OCI-LY7 (cell line): ENCODE measurements around the gene RPLP2. TPM values are rescaled to one million over a fixed set of nuclear protein-coding genes. Genes with fewer than 3 reads are reported as not detected.

Experiments
- BruUV-seq: library from RNA; stranded (reverse); fragments of 400-500 nt; replicated peaks from 2 replicates; lab custom pipeline; 2021; lab: Mats Ljungman, UMichigan
- CTCF ChIA-PET: fragments of 300-600 bp; sonication (Branson Sonifier 250); formaldehyde crosslinking; loops from one replicate; lab custom pipeline; 2022; ENCODE audit warnings: antibody characterized with exemption; ENCODE audit not compliant: unreplicated experiment; lab: Charles Lee
- POLR2A ChIA-PET: fragments of 300-600 bp; sonication (Branson Sonifier 250); formaldehyde crosslinking; loops from one replicate; lab custom pipeline; 2022; ENCODE audit warnings: antibody characterized with exemption; lab: Charles Lee
- DNase-seq: peaks from one replicate; pipeline ENCODE4 v3.0.0-alpha.2; 2015; ENCODE audit warnings: low spot score
- H2AFZ ChIP-seq: fragments of 200-600 bp; sonication (generic), shearing (Covaris generic); 2 replicates; pipeline ENCODE4 v1.6.1; 2014; ENCODE audit warnings: mild to moderate bottlenecking, antibody characterized with exemption, low read length, moderate library complexity
- H3K27ac ChIP-seq: fragments of 200-600 bp; sonication (generic); 2 replicates; pipeline ENCODE4 v1.5.1; 2014; ENCODE audit warnings: mixed run types, low read depth, mild to moderate bottlenecking, moderate library complexity, low read length, inconsistent platforms; ENCODE audit not compliant: poor library complexity, severe bottlenecking
- H3K36me3 ChIP-seq: fragments of 200-600 bp; sonication (generic); 2 replicates; pipeline ENCODE4 v1.6.1; 2014; ENCODE audit warnings: mild to moderate bottlenecking, antibody characterized with exemption, low read length, moderate library complexity, mixed read lengths; ENCODE audit not compliant: insufficient read depth
- H3K4me1 ChIP-seq: fragments of 200-600 bp; sonication (generic); 2 replicates; pipeline ENCODE4 v1.5.1; 2014; ENCODE audit warnings: mild to moderate bottlenecking, low read length; ENCODE audit not compliant: insufficient read depth, poor library complexity, severe bottlenecking
- H3K4me2 ChIP-seq: fragments of 200-600 bp; sonication (generic); 2 replicates; pipeline ENCODE4 v1.6.1; 2014; ENCODE audit warnings: mild to moderate bottlenecking, low read length
- H3K4me3 ChIP-seq: fragments of 200-600 bp; sonication (generic); 2 replicates; pipeline ENCODE4 v1.5.1; 2014; ENCODE audit warnings: mild to moderate bottlenecking, low read depth, low read length; ENCODE audit not compliant: poor library complexity, severe bottlenecking
- H3K79me2 ChIP-seq: fragments of 200-600 bp; sonication (generic); 2 replicates; pipeline ENCODE4 v1.6.1; 2016; ENCODE audit warnings: low read depth, mild to moderate bottlenecking, low read length, moderate library complexity, mixed read lengths; ENCODE audit not compliant: insufficient read depth
- H3K9me2 ChIP-seq: fragments of 200-600 bp; sonication (generic); 2 replicates; pipeline ENCODE4 v1.6.1; 2016; ENCODE audit warnings: mild to moderate bottlenecking, low read length, mixed read lengths; ENCODE audit not compliant: insufficient read depth
- H3K9me3 ChIP-seq: fragments of 200-600 bp; sonication (generic); 2 replicates; pipeline ENCODE4 v1.6.1; 2014; ENCODE audit warnings: mild to moderate bottlenecking, mixed run types, low read length, mixed read lengths
- H4K20me1 ChIP-seq: fragments of 200-600 bp; sonication (generic); 2 replicates; pipeline ENCODE4 v1.6.1; 2014; ENCODE audit warnings: mild to moderate bottlenecking, antibody characterized with exemption, low read length, moderate library complexity, mixed read lengths; ENCODE audit not compliant: insufficient read depth
- CTCF ChIP-seq: fragments of 200-600 bp; sonication (generic); conservative IDR thresholded peaks from 2 replicates; pipeline ENCODE4 v1.5.1; 2014; ENCODE audit warnings: mild to moderate bottlenecking, antibody characterized with exemption, low read length, moderate library complexity, mixed read lengths
- EZH2phosphoT487 ChIP-seq: fragments of 200-600 bp; sonication (generic); IDR thresholded peaks from 2 replicates; pipeline ENCODE4 v1.6.1; 2018; ENCODE audit warnings: low read depth, borderline replicate concordance, mild to moderate bottlenecking, mixed run types, antibody characterized with exemption, low read length, moderate library complexity, mixed read lengths
- intact Hi-C: fragments of 100-400 bp; cut with micrococcal nuclease; formaldehyde crosslinking; loops from one replicate; pipeline ENCODE4 v1.10.0; 2022; ENCODE audit not compliant: unreplicated experiment
- total RNA-seq, 2 experiments: library from RNA; depleted of rRNA in 1 of 2; stranded (reverse); fragments of >200 nt in 1 of 2; shearing (Covaris generic) in 1 of 2; gene quantifications; 2 replicates each; pipeline ENCODE4 v1.2.3, GENCODE V29; 2014 to 2022

Gene RPLP2
- total RNA-seq, 2 experiments from 2014 or later: 1,564 to 3,147 TPM

- CTCF ChIA-PET: no interaction called here
- Histone ChIP-seq H3K79me2 (no peaks in the 10 kb centered on the region), H3K4me1 (peaks cover 5% of the 10 kb centered on the region), H3K4me2 (no peak overlapping the region), H2AFZ (no peak overlapping the region), H3K27ac (no peak overlapping the region), H3K9me2 (no peaks in the 10 kb centered on the region), H3K9me3 (no peaks in the 10 kb centered on the region), H3K36me3 (no peaks in the 10 kb centered on the region), H4K20me1 (no peaks in the 10 kb centered on the region), H3K4me3 (no peak overlapping the region)
- BruUV-seq: no TSS peak
- intact Hi-C loops: no loop called here
- TF ChIP-seq CTCF: no peak
- no peak for TF ChIP-seq EZH2phosphoT487
- POLR2A ChIA-PET: no interaction called here
- no peak for DNase-seq
Observed at GRCh38 chr11:858762-859339, 49.1 kb downstream of the RPLP2 start.

GRCh38 chr11:859394-860131, 49.8 kb downstream of the RPLP2 start:
- no peaks in the 10 kb centered on the region for H3K9me3 ChIP-seq
- no TSS peak for BruUV-seq
- H3K4me1 ChIP-seq: peaks cover 5% of the 10 kb centered on the region
- DNase-seq: no peak
- no peak overlapping the region for H3K4me2 ChIP-seq
- H3K79me2 ChIP-seq: no peaks in the 10 kb centered on the region
- POLR2A ChIA-PET: no interaction called here
- no peak overlapping the region for H3K27ac ChIP-seq
- CTCF ChIA-PET: no interaction called here
- TF ChIP-seq EZH2phosphoT487: no peak
- H3K36me3 ChIP-seq: no peaks in the 10 kb centered on the region
- no peak overlapping the region for H3K4me3 ChIP-seq
- intact Hi-C loops: no loop called here
- H2AFZ ChIP-seq: no peak overlapping the region
- no peaks in the 10 kb centered on the region for H3K9me2 ChIP-seq
- H4K20me1 ChIP-seq: no peaks in the 10 kb centered on the region

- ChIA-PET CTCF (no interaction called here), POLR2A (no interaction called here)
- no peaks in the 10 kb centered on the region for H3K79me2 ChIP-seq
- H3K27ac ChIP-seq: no peak overlapping the region
- no peaks in the 10 kb centered on the region for H3K9me3 ChIP-seq
- H3K4me2 ChIP-seq: no peak overlapping the region
- no peaks in the 10 kb centered on the region for H3K9me2 ChIP-seq
- H3K4me3 ChIP-seq: no peak overlapping the region
- H4K20me1 ChIP-seq: no peaks in the 10 kb centered on the region
- intact Hi-C loops: no loop called here
- no TSS peak for BruUV-seq
- no peaks in the 10 kb centered on the region for H3K36me3 ChIP-seq
- no peak overlapping the region for H2AFZ ChIP-seq
- no peak for DNase-seq
- H3K4me1 ChIP-seq: peaks cover 5% of the 10 kb centered on the region
- TF ChIP-seq EZH2phosphoT487 (no peak), CTCF (no peak)
Observed at GRCh38 chr11:860234-861104, 50.7 kb downstream of the RPLP2 start.
